CD14-positive monocyte (primary cell): Measurements from ENCODE around the gene ZNF277. TPM values are rescaled to one million over a fixed set of nuclear protein-coding genes. Genes with fewer than 3 reads are reported as not detected.

Source experiments
- DNase-seq, 3 donors: peaks; one replicate each; pipeline ENCODE4 v3.0.0-alpha.2; 2011 to 2022
- H2AFZ ChIP-seq: 2 replicates; pipeline ENCODE4 v1.6.0; 2012; ENCODE audit warnings: mild to moderate bottlenecking, low read depth, low read length, inconsistent platforms; ENCODE audit not compliant: insufficient read depth, poor library complexity, severe bottlenecking
- H3K27ac ChIP-seq, 2 donors: 1 replicate in 1 of 2; 2 replicates in 1 of 2; pipeline ENCODE4 v1.5.1; 2012 to 2013; ENCODE audit warnings: low read length in 2 of 2, control low read depth in 1 of 2, inconsistent platforms in 1 of 2, low read depth in 1 of 2, mild to moderate bottlenecking in 1 of 2
- H3K27me3 ChIP-seq, 2 donors: one replicate each; pipeline versions ENCODE4 v1.6.0 to v1.6.1; 2011 to 2013; ENCODE audit warnings: low read length in 2 of 2; ENCODE audit not compliant: control insufficient read depth in 2 of 2, insufficient read depth in 2 of 2
- H3K36me3 ChIP-seq, 2 donors: replicated peaks in 1 of 2; 1 replicate in 1 of 2; 2 replicates in 1 of 2; pipeline versions ENCODE4 v1.5.1 to v1.6.1; 2012 to 2013; ENCODE audit warnings: low read length in 2 of 2, control low read depth in 1 of 2, inconsistent platforms in 1 of 2, mild to moderate bottlenecking in 1 of 2; ENCODE audit not compliant: insufficient read depth in 2 of 2, control insufficient read depth in 1 of 2
- H3K4me1 ChIP-seq, 2 donors: 1 replicate in 1 of 2; 2 replicates in 1 of 2; pipeline versions ENCODE4 v1.5.1 to v1.6.1; 2012 to 2013; ENCODE audit warnings: low read length in 2 of 2, control low read depth in 1 of 2, inconsistent platforms in 1 of 2, mild to moderate bottlenecking in 1 of 2, moderate library complexity in 1 of 2; ENCODE audit not compliant: insufficient read depth in 2 of 2, control insufficient read depth in 1 of 2
- H3K4me2 ChIP-seq: replicated peaks from 2 replicates; pipeline ENCODE3; 2012; ENCODE audit warnings: low read length, moderate library complexity, mild to moderate bottlenecking; ENCODE audit not compliant: poor library complexity, severe bottlenecking; ENCODE audit errors: extremely low read depth
- H3K4me3 ChIP-seq, 3 experiments: fragments of 200-600 bp in 1 of 3; sonication (generic) in 1 of 3; replicated peaks in 1 of 3; 1 replicate in 2 of 3; 2 replicates in 1 of 3; pipeline ENCODE4 v1.5.1; 2011 to 2013; ENCODE audit warnings: low read length in 3 of 3, mild to moderate bottlenecking in 3 of 3, control low read depth in 2 of 3, low read depth in 2 of 3, inconsistent platforms in 1 of 3, moderate library complexity in 1 of 3
- H3K79me2 ChIP-seq: 2 replicates; pipeline ENCODE4 v1.6.0; 2012; ENCODE audit warnings: mild to moderate bottlenecking, control low read depth, inconsistent platforms, low read length, moderate library complexity; ENCODE audit not compliant: insufficient read depth
- H3K9ac ChIP-seq: 2 replicates; pipeline ENCODE4 v1.6.0; 2017; ENCODE audit warnings: low read length, mild to moderate bottlenecking; ENCODE audit not compliant: insufficient read depth, poor library complexity, severe bottlenecking
- H3K9me3 ChIP-seq, 2 donors: replicated peaks in 1 of 2; 1 replicate in 1 of 2; 2 replicates in 1 of 2; pipeline versions ENCODE4 v1.5.1 to v1.6.1; 2012 to 2013; ENCODE audit warnings: low read length in 2 of 2, control low read depth in 1 of 2; ENCODE audit not compliant: control insufficient read depth in 1 of 2, insufficient read depth in 1 of 2
- H4K20me1 ChIP-seq: 2 replicates; pipeline ENCODE4 v1.6.0; 2012; ENCODE audit warnings: mild to moderate bottlenecking, low read length, control low read depth, moderate library complexity; ENCODE audit not compliant: insufficient read depth
- H3K27ac Mint-ChIP-seq, 7 donors: one replicate each; pipeline ENCODE4 v1.8.0; 2020; ENCODE audit warnings: mild to moderate bottlenecking in 7 of 7, mixed read lengths in 7 of 7, moderate library complexity in 6 of 7, inconsistent platforms in 2 of 7
- H3K27me3 Mint-ChIP-seq, 3 donors: one replicate each; pipeline ENCODE4 v1.8.0; 2021 to 2022; ENCODE audit warnings: low read depth in 3 of 3, mild to moderate bottlenecking in 3 of 3, mixed read lengths in 3 of 3, moderate library complexity in 3 of 3, inconsistent platforms in 1 of 3
- H3K36me3 Mint-ChIP-seq, 2 donors: one replicate each; pipeline ENCODE4 v1.8.0; 2020; ENCODE audit warnings: mixed read lengths in 2 of 2, inconsistent platforms in 1 of 2, mild to moderate bottlenecking in 1 of 2
- H3K4me1 Mint-ChIP-seq: one replicate; pipeline ENCODE4 v1.8.0; 2020; ENCODE audit warnings: mild to moderate bottlenecking, mixed read lengths
- H3K4me3 Mint-ChIP-seq, 2 donors: one replicate each; pipeline ENCODE4 v1.8.0; 2020; ENCODE audit warnings: mild to moderate bottlenecking in 2 of 2, mixed read lengths in 2 of 2, moderate library complexity in 1 of 2
- H3K9me3 Mint-ChIP-seq, 7 donors: one replicate each; pipeline ENCODE4 v1.8.0; 2020 to 2022; ENCODE audit warnings: mixed read lengths in 7 of 7, mild to moderate bottlenecking in 6 of 7, moderate library complexity in 6 of 7, inconsistent platforms in 2 of 7
- CTCF ChIP-seq: fragments of 200-600 bp; IDR thresholded peaks from one replicate; pipeline ENCODE4 v1.8.0; 2022; ENCODE audit warnings: antibody characterized with exemption, mild to moderate bottlenecking
- WGBS: methylation state at CpG from one replicate; pipeline ENCODE4 v1.1.5; 2013; ENCODE audit warnings: missing lambda C conversion rate; ENCODE audit not compliant: insufficient coverage; 5-methylcytosine and 5-hydroxymethylcytosine counted together
- intact Hi-C, 2 donors: fragments of 100-400 bp; cut with micrococcal nuclease; formaldehyde crosslinking; loops; one replicate each; pipeline versions ENCODE4 v1.15.0 to v1.15.1; 2023
- polyA plus RNA-seq, 3 donors: library from polyadenylated mRNA; depleted of rRNA in 1 of 3; unstranded in 2 of 3; stranded (reverse) in 1 of 3; fragments of 300-500 nt in 2 of 3; fragments of >200 nt in 1 of 3; fragmentation: Illumina TruSeq in 2 of 3; gene quantifications; 1 replicate in 2 of 3; 2 replicates in 1 of 3; pipeline ENCODE4 v1.2.3, GENCODE V29; 2012 to 2021

ZNF277 gene
- polyA plus RNA-seq, 3 donors = 17.5 to 20.7 (median 20.0) TPM

DNA sequence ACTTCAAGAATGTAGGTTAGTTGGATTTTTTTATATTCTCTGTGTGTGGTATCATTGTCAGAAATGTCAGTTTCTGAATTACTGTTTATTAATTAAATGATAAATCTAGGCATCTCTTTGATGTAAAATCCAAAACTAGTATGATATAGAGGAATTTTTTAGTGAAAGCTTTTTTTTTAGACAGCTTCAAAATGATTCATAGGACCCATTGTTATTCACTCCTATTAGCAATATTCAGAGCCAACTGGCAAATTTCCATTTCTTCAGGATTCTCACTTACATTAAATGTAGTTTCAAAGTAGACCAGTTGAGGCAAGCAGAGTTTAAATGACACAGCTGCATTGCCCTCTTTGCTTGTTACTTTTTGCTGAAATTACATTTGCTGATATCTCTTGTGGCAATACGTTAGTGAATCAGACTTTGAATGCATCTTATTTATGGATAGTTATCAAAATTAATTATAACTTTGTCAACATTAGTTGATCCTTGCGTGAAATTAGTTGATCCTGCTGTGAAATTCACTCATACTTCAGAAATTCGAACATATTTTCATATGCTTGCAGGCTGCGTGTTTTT is 20.3 kb downstream of the ZNF277 start:
- Histone ChIP-seq H3K79me2 (peaks cover 38% of the 10 kb centered on the region), H3K9ac (no peak overlapping the region), H3K4me1 (no peaks in the 10 kb centered on the region), H3K4me3 (no peak overlapping the region), H3K27me3 (no peaks in the 10 kb centered on the region), H3K36me3 (no peaks in the 10 kb centered on the region), H2AFZ (no peak overlapping the region), H3K9me3 (no peaks in the 10 kb centered on the region), H4K20me1 (peaks cover 73% of the 10 kb centered on the region), H3K4me2 (no peak overlapping the region), H3K27ac (no peak overlapping the region)
- no CpG with 5 or more reads among the region's 4 CpGs for WGBS
- H3K9me3 Mint-ChIP-seq = peaks cover 0 to 8% (median 0%) of the 10 kb centered on the region in 7 donors
- H3K27me3 Mint-ChIP-seq = no peaks in the 10 kb centered on the region
- DNase-seq = no peak
- no peaks in the 10 kb centered on the region for H3K4me1 Mint-ChIP-seq
- no peak for TF ChIP-seq CTCF
- intact Hi-C loops = no loop called here
- peaks cover 9 to 12% of the 10 kb centered on the region in 2 donors for H3K36me3 Mint-ChIP-seq
- H3K27ac Mint-ChIP-seq = no peak overlapping the region
- H3K4me3 Mint-ChIP-seq = no peak overlapping the region

DNA sequence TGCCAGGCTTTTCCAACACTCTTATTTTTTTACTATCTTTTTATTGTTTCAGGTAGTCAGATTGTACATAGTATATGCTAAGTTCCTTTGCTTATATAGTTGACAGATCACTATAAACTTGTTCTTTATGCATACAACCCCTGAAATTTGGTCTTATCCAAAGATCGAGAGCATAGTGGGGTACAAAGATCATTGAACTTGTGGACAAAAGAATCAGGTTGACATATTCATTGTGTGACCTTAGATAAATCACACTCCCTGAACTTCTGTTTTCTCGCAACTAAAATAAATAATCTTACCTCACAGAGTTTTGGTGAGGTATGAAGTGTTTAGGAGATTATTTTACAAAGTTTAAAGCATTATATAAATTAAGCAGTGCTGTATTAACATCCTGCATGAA is 22.1 kb downstream of the ZNF277 start:
- no peaks in the 10 kb centered on the region for H3K9me3 ChIP-seq
- Mint-ChIP-seq H3K36me3 (peaks cover 2 to 6% of the 10 kb centered on the region in 2 donors), H3K27ac (peak overlapping the region in 1 of 7 donors; percentile 56), H3K9me3 (no peaks in the 10 kb centered on the region), H3K4me1 (peaks cover 1% of the 10 kb centered on the region), H3K27me3 (peaks cover 0 to 1% (median 0%) of the 10 kb centered on the region in 3 donors), H3K4me3 (no peak overlapping the region)
- intact Hi-C loops = no loop called here
- H2AFZ ChIP-seq = no peak overlapping the region
- no peak overlapping the region for H3K9ac ChIP-seq
- no peaks in the 10 kb centered on the region for H3K27me3 ChIP-seq
- no peak overlapping the region for H3K4me2 ChIP-seq
- no peaks in the 10 kb centered on the region for H3K4me1 ChIP-seq
- H4K20me1 ChIP-seq = peaks cover 73% of the 10 kb centered on the region
- no peak for TF ChIP-seq CTCF
- no peak for DNase-seq
- H3K4me3 ChIP-seq = no peak overlapping the region
- no peak overlapping the region for H3K27ac ChIP-seq
- H3K79me2 ChIP-seq = peaks cover 25% of the 10 kb centered on the region
- H3K36me3 ChIP-seq = no peaks in the 10 kb centered on the region
- no CpG with 5 or more reads among the region's 2 CpGs for WGBS
